GM18867 (cell line): ENCODE measurements around the gene LYRM7.
"Not testable (repeated sequence)": the region's sequence is repeated elsewhere in the genome, so short reads cannot be mapped to it uniquely, and the experiment has no call there.

Experiments used
- ATAC-seq: cut with Tn5 transposase; IDR thresholded peaks from one replicate; pipeline ENCODE4 v1.9.1; 2021; ENCODE audit warnings: mild to moderate bottlenecking, moderate library complexity; ENCODE audit not compliant: unreplicated experiment

Gene LYRM7

GRCh38 chr5:131171276-131171810 lies 599 bp downstream of the LYRM7 start:
- ATAC-seq, result no peak

- no peak for ATAC-seq
These were observed 9.7 kb downstream of the LYRM7 start for GRCh38 chr5:131180407-131180806.

DNA sequence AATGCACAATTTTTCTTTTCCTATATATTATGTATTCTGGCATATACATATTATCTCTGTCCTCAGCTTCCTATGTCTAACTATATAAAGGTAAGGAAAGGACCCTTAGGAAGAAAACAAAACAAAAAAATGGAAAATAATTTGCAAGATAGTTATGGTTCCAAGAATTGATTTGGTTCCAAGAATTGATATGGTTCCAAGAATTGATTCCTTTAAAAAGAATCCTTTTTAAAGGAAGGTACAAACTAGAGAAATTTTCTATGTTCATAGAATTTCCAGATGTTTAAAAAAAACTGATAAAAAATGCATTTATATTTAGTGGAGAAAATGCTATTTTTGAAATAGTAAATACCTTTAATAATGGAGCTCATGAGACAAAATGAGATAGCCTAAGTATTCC lies 12.1 kb downstream of the LYRM7 start:
- ATAC-seq, result no peak

DNA sequence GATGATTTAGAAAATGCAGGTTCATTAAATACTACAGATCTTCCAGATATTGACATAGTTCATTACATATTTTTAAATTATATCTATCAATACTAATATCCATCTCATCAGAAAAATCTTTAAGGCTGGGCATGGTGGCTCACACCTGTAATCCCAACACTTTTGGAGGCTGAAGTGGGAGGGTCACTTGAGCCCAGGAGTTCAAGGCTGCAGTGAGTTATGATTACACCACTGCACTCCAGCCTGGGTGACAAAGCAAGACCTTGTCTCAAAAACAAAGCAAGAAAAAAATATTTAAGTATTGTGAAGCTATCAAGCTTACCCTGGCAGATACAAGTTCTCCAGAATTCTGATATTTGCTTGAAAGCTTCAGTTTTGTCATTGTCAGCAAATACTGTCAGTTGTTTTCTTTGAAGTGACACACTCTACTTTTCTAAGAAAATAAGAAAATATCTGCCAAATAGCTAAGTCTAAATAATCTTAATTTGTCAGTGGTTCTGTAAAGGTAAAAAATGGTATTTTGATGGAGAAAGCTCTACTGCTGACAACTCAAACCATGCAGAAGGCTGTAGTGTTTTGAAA lies 14.9 kb downstream of the LYRM7 start:
- ATAC-seq, result no peak

DNA sequence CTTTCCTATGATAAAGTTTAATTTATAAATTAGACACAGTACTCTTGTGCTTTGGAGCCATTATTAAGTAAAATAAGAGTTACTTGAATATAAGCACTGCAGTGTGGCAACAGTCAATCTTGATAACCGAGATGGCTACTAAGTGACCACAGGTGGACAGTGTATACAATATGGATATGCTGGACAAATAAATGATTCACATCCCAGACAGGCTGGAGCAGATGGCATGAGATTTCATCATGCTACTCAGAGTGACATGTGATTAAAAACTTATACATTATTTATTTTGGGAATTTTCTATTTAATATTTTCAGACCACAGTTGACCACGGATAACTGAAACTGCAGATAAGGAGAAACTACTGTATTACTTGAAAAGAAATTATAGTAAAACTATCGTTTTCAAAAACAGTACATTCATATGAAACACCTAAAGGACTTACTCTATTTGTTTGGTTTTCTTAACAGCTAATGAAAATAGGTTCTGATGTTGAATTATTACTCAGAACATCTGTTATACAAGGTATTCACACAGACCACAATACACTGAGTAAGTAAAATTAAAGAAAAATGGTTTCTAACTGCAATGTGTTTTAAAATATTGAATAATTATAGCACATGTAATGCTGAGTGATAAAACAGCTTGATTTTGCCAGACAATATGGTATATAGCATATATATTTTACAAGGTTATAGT lies 16.0 kb downstream of the LYRM7 start:
- no peak for ATAC-seq

GRCh38 chr5:131193106-131193505 lies 22.4 kb downstream of the LYRM7 start:
- no peak for ATAC-seq

DNA sequence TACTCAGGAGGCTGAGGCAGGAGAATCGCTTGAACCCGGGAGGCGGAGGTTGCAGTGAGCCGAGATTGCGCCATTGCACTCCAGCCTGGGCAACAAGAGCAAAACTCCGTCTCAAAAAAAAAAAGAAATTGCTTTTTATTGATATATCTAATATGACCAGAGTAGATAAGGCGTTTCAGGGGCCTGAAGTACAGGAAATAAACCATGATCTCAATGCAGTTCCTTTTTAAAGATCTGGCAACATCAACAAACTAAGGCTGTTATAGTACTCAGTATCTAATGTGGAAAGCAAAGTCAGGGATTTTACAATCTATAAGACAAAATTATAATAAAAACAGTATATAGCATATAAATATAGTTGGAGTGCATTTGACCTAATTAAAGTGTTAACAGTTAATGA lies 23.2 kb downstream of the LYRM7 start:
- not testable (repeated sequence) for ATAC-seq

- no peak for ATAC-seq
These were observed 24.0 kb downstream of the LYRM7 start for GRCh38 chr5:131194725-131195124.

DNA sequence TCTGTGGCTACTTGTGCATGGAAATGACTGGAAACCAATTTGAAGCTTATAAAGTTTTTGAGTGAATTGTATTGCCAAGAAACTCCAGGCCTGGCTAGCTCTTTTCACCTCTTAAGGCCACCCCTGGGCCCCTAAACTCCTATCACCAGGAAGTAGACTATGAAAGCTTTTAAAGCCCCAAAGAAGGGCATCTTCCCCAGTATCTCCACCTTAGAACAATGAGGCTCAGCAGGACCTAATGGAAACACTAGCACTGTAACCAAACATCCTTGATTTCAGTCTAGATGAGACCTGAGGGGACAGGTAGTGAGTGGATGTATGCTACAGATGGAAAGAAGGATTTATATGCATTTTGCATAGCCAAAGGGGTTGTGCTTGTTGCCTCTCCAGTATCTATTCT lies 25.0 kb downstream of the LYRM7 start:
- ATAC-seq, result no peak

- no peak for ATAC-seq
These were observed 25.6 kb downstream of the LYRM7 start for GRCh38 chr5:131196331-131196730.

DNA sequence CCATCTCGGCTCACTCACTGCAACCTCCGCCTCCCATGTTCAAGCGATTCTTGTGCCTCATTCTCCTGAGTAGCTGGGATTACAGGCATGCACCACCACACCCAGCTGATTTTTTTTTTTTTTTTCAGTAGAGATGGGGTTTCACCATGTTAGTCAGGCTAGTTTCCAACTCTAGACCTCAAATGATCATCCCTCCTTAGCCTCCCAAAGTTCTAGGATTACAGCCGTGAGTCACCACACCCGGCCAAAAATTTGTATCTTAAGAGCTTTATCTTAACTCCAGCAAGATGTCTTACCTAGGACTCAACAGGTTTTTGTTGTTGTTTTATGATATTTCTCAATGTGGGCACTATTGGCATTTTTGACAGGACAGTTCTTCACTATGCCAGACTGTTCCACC lies 27.9 kb downstream of the LYRM7 start:
- ATAC-seq, result no peak

DNA sequence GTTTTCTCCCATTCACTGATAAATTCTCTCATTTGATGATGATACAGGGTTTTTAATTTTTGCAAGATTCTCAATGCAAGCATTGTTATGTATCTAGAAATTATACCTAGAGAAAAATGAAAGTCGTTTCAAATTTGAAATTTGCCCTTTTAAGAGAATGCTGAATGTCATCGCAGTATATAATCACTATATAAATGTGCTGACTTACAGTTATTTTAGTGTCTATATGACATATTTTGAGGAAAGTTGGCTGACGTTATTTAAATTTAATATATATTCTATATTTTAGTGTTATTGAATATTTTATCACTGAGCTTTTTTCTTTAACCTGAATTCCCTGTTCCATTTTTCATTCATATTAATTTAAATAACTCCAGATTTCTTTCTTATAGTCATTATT lies 29.8 kb downstream of the LYRM7 start:
- ATAC-seq, result no peak

GRCh38 chr5:131204964-131205363 lies 34.2 kb downstream of the LYRM7 start:
- no peak for ATAC-seq

GRCh38 chr5:131206061-131206460 lies 35.3 kb downstream of the LYRM7 start:
- no peak for ATAC-seq

DNA sequence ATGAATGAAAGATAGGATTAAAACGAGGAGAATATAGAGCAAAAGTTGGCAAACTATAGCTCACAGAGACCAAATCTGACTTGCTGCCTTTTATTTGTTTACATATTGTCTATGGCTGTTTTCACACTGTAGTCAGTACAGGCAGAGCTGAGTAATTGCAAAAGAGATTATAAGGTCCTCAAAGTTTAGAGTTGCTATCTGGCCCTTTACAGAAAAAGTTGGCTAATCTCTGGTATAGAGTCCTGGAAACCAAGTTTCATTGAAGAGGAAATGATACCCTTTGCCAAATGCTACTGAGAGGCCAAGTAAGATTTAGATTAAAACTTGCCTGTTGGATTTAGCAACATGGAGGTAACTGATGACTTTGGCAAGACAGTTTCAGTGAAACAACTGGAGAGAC lies 36.0 kb downstream of the LYRM7 start:
- ATAC-seq, result no peak

DNA sequence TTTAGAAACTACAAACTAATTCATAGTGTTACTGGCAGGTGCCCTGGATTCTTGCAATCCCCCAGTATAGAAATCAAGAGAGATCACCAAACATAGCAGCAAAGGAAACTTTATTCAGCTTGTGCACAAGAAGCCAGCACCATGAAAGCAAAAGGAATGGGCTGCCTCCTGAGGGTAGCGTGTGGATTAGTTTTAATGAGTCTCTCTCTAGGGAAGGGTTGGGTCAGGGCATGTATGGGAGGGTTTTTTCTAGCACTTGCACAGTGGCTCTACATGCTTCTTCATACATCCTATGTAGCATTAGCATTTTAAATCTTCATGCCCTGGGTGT lies 38.4 kb downstream of the LYRM7 start:
- ATAC-seq, result no peak

- ATAC-seq, result peak; percentile 95
These were observed 38.9 kb downstream of the LYRM7 start for GRCh38 chr5:131209506-131210150.

DNA sequence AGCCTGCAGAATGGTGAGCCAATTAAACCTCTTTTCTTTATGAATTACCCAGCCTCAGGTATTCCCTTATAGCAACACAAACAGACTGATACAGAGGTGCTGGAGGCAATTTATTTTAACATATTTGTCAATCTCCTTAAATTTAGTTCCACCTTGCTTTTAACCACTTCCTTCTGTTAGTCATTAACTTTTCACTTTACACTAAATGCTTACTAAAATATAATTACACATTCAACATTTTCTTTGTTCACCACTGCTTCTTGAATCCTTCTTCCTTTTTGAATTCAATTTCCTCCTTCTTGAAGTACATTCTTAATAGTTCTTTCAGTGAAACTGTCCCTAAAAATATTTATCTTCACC lies 39.4 kb downstream of the LYRM7 start:
- no peak for ATAC-seq

DNA sequence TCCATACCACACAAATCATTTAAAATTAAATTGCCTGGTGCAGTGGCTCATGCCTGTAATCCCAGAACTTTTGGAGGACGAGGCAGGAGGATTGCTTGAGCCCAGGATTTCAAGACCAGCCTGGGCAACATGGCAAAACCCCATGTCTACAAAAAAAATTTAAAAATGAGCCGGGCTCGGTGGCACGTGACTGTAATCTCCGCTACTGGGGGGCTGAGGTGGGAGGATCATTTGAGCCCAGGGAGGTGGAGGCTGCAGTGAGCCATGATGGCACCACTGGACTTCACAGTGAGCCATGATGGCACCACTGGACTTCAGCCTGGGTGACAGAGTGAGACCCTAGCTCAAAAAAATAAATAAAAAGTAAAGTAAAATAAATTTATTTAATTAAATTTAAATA lies 40.9 kb downstream of the LYRM7 start:
- ATAC-seq, result no peak

DNA sequence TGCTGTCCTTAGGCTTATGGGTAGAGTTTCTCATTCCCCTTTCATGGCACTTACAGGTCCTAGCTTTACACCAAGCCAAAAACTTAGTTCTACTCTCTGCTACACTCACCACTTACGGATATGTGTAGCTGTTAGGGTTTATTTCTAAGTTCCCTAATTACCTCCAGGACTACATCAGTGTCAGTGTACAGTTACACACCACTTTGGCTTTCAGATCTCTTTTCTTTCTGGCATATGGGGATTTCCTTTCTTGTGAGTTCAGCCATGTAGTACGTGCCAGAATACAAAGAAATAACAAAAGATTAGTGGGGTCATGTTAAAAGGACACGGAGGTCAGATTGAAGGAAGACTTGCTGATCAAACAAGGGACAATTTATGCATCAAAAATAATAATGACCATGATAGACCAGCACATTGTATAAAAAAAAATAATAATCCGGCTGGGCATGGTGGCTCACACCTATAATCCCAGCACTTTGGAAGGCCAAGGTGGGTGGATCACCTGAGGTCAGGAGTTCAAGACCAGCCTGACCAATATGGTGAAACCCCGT lies 41.8 kb downstream of the LYRM7 start:
- ATAC-seq, result no peak

GRCh38 chr5:131214609-131215227 lies 44.0 kb downstream of the LYRM7 start:
- no peak for ATAC-seq

- ATAC-seq, result no peak
These were observed 47.0 kb downstream of the LYRM7 start for GRCh38 chr5:131217791-131218190.
